WERI-Rb-1 (cell line): Measurements from ENCODE around the gene MTHFD2.

Source experiments
- DNase-seq: peaks from one replicate; pipeline ENCODE4 v3.0.0-alpha.2; 2020
- H3K27ac ChIP-seq: fragments of 250-450 bp; sonication (Bioruptor Pico); 2 replicates; pipeline ENCODE4 v1.5.1; 2020; ENCODE audit warnings: mild to moderate bottlenecking, moderate library complexity
- H3K27me3 ChIP-seq: fragments of 250-450 bp; sonication (Bioruptor Pico); 2 replicates; pipeline ENCODE4 v1.5.1; 2021; ENCODE audit warnings: mild to moderate bottlenecking, low read depth, moderate library complexity; ENCODE audit not compliant: insufficient read depth, severe bottlenecking
- H3K36me3 ChIP-seq: fragments of 250-450 bp; sonication (Bioruptor Pico); 2 replicates; pipeline ENCODE4 v1.5.1; 2020; ENCODE audit warnings: mild to moderate bottlenecking, moderate library complexity
- H3K4me3 ChIP-seq: 2 replicates; pipeline ENCODE4 v1.5.1; 2011; ENCODE audit warnings: low read depth, mild to moderate bottlenecking, control low read depth, low read length
- H3K9me3 ChIP-seq: fragments of 250-450 bp; sonication (Bioruptor Pico); 2 replicates; pipeline ENCODE4 v1.5.1; 2021; ENCODE audit warnings: mild to moderate bottlenecking, moderate library complexity; ENCODE audit not compliant: severe bottlenecking
- CTCF ChIP-seq: IDR thresholded peaks from 2 replicates; pipeline ENCODE4 v1.5.1; 2011; ENCODE audit warnings: low read depth, mild to moderate bottlenecking, control low read depth, inconsistent platforms, low read length

MTHFD2 gene

GRCh38 chr2:74253306-74253970 is 55.0 kb downstream of the MTHFD2 start:
- Histone ChIP-seq H3K27me3 (no peaks in the 10 kb centered on the region), H3K4me3 (no peak overlapping the region), H3K9me3 (no peaks in the 10 kb centered on the region), H3K36me3 (no peaks in the 10 kb centered on the region; the same call in 1 of the 2 replicates), H3K27ac (no peak overlapping the region)
- no peak for TF ChIP-seq CTCF
- DNase-seq = no peak

GRCh38 chr2:74253971-74254310 is 55.5 kb downstream of the MTHFD2 start:
- no peaks in the 10 kb centered on the region for H3K27me3 ChIP-seq
- H3K9me3 ChIP-seq = no peaks in the 10 kb centered on the region
- no peak for DNase-seq
- no peak for TF ChIP-seq CTCF
- no peak overlapping the region for H3K27ac ChIP-seq
- no peaks in the 10 kb centered on the region; the same call in 1 of the 2 replicates for H3K36me3 ChIP-seq
- H3K4me3 ChIP-seq = no peak overlapping the region

DNA sequence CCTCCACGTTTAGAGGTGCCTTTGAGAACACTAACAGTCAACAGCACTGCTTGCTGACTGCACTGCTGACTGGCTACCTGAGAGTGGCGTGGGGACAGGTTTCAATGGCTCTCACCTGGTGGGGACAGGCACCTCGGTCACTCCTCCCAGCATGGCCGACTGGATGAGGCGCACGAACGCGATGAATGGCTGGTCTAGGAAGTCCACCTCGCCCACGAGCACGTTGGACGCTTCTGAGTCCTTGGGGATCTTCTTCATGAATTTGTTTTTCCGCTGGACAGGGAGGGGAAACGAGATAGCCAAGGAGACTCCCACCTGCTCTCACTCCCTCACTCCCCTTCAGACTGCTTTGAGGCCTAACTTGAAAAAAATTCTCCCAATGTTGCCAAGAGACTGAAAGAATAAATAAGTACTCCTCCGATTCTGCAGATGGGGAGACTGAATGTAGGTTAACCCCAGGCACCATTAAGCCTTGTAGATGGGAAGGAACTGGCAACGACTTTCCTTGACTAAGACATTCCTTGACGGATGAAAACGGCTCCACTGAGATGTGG is 57.3 kb downstream of the MTHFD2 start:
- Histone ChIP-seq H3K36me3 (peaks cover 2% of the 10 kb centered on the region), H3K27me3 (no peaks in the 10 kb centered on the region), H3K27ac (no peak overlapping the region), H3K4me3 (no peak overlapping the region), H3K9me3 (no peaks in the 10 kb centered on the region)
- no peak for DNase-seq
- TF ChIP-seq CTCF = no peak

GRCh38 chr2:74259191-74259590 is 60.8 kb downstream of the MTHFD2 start:
- peak; percentile 71 for DNase-seq
- TF ChIP-seq CTCF = no peak
- H3K27ac ChIP-seq = 0 out of 2 replicates have a peak overlapping the region, but pooled peaks have one; percentile 5

GRCh38 chr2:74259733-74260132 is 61.3 kb downstream of the MTHFD2 start:
- Histone ChIP-seq H3K27me3 (no peaks in the 10 kb centered on the region), H3K27ac (no peak overlapping the region), H3K9me3 (no peaks in the 10 kb centered on the region), H3K36me3 (peaks cover 2% of the 10 kb centered on the region), H3K4me3 (no peak overlapping the region)
- TF ChIP-seq CTCF = no peak
- no peak for DNase-seq

More at GRCh38 chr2:74259191-74259590, 60.8 kb downstream of the MTHFD2 start:
- H3K36me3 ChIP-seq = peaks cover 2% of the 10 kb centered on the region
- no peaks in the 10 kb centered on the region for H3K27me3 ChIP-seq
- no peak overlapping the region for H3K4me3 ChIP-seq
- no peaks in the 10 kb centered on the region for H3K9me3 ChIP-seq

DNA sequence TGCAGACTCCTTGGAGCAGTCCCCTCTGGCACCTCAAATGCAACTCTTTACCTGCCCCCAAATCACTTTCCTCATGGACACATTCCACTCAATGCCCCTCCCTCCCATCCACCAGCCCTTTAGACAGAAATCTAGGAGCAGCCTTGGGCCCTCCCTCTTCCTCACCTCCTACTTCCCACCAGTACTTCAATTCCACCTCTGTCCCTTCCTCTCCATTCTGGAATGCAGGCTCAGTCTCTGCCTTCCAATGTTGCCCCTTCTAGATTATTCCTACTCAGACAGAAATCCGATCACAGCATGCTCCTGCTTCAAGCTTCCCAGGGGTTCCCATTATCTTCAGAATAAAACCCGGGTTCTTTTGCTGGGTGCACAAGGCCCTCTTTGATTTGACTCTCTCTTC is 62.1 kb downstream of the MTHFD2 start:
- H3K4me3 ChIP-seq = no peak overlapping the region
- no peak for DNase-seq
- H3K9me3 ChIP-seq = no peaks in the 10 kb centered on the region
- TF ChIP-seq CTCF = no peak
- H3K27me3 ChIP-seq = no peaks in the 10 kb centered on the region
- H3K27ac ChIP-seq = no peak overlapping the region
- H3K36me3 ChIP-seq = peaks cover 2% of the 10 kb centered on the region
